ENCODE data around the gene CAMK2D. TPM values are rescaled to one million over a fixed set of nuclear protein-coding genes. Genes with fewer than 3 reads are reported as not detected.

Gene CAMK2D
- total RNA-seq, 2 experiments from 2014 or later = 104 to 120 TPM

DNA sequence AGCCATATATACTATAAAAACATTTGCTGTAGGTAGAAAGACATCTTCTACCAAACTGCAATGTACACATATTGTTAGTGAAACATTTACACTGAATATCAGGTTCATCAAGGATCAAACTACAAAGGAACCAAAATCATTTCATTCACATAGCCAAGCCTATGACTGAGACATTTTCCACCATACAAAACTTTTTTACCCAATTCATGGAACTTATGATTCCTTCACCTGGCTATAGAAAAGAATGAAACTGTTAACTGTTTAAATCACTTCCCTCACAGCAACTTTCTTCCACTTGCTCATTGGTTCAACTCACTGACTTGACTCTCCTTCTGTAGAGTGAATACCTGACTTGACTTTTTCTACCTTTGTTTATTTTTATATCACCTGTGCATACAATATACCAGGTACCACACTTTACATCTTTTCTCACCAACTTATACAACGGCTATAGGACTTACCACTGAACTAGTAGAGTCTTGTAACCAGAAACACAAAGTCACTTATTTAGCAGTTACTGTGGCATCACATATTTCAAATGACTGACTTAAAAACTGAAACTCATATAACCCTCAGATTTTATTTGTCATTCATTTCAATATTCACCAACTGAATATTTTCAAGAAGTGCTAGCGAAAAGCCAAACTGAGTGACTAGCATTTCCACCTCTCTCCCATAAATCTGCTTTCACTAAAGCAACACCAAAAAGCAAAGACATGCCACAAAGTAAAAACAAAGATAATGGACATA lies 30.9 kb downstream of the CAMK2D start:
- no TSS peak for BruUV-seq (replicated peaks)
- no peak for DNase-seq (ENCODE audit: low spot score)
- Histone ChIP-seq H3K9me2 (ENCODE audit: insufficient read depth, low read length) (no peaks in the 10 kb centered on the region), H3K9me3 (ENCODE audit: low read length) (no peaks in the 10 kb centered on the region; the same call in 1 of the 2 replicates), H4K20me1 (ENCODE audit: insufficient read depth, low read length) (peaks cover 4% of the 10 kb centered on the region; the same call in 1 of the 2 replicates), H3K4me2 (ENCODE audit: low read length) (no peak overlapping the region), H3K4me1 (ENCODE audit: insufficient read depth, low read length, poor library complexity, severe bottlenecking) (peaks cover 10% of the 10 kb centered on the region), H3K79me2 (ENCODE audit: insufficient read depth, low read depth, low read length) (peaks cover 96% of the 10 kb centered on the region), H3K36me3 (ENCODE audit: insufficient read depth, low read length) (peaks cover 80% of the 10 kb centered on the region), H3K27ac (ENCODE audit: low read depth, low read length, poor library complexity, severe bottlenecking) (no peak overlapping the region), H3K4me3 (ENCODE audit: low read depth, low read length, poor library complexity, severe bottlenecking) (no peak overlapping the region), H2AFZ (ENCODE audit: low read length) (no peak overlapping the region)
- ChIA-PET CTCF (ENCODE audit: unreplicated experiment) (no interaction called here), POLR2A (interaction anchor here (1.1 kb wide), 1 partner anchor 17 kb away, joined by 3 read pairs; no protein-coding TSS in a partner anchor)
- intact Hi-C loops (cut with micrococcal nuclease; ENCODE audit: unreplicated experiment) = no loop called here
- TF ChIP-seq EZH2phosphoT487 (IDR thresholded peaks at IDR 0.05; ENCODE audit: borderline replicate concordance, low read depth, low read length) = no peak
- TF ChIP-seq, protein P1, sequence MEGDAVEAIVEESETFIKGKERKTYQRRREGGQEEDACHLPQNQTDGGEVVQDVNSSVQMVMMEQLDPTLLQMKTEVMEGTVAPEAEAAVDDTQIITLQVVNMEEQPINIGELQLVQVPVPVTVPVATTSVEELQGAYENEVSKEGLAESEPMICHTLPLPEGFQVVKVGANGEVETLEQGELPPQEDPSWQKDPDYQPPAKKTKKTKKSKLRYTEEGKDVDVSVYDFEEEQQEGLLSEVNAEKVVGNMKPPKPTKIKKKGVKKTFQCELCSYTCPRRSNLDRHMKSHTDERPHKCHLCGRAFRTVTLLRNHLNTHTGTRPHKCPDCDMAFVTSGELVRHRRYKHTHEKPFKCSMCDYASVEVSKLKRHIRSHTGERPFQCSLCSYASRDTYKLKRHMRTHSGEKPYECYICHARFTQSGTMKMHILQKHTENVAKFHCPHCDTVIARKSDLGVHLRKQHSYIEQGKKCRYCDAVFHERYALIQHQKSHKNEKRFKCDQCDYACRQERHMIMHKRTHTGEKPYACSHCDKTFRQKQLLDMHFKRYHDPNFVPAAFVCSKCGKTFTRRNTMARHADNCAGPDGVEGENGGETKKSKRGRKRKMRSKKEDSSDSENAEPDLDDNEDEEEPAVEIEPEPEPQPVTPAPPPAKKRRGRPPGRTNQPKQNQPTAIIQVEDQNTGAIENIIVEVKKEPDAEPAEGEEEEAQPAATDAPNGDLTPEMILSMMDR (conservative IDR thresholded peaks at IDR 0.05; ENCODE audit: low read length) = no peak

DNA sequence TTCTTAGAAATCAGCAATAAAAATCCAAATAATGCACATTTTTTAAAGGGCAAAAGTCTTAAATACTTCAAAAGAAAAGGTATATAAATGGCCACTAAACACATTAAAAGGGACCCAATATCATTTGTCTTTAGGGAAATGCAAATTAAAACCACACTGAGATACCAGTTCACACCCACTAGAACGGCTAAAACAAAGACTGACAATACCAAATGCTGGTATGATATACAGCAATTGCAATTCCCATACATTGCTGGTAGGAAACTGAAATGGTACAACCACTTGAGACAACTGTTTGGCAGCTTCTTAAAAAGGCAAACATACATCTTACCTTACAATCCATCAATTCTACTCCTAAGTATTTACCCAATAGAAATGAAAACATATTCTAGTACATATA lies 33.7 kb downstream of the CAMK2D start:
- CTCF ChIA-PET (ENCODE audit: unreplicated experiment) = no interaction called here
- TF ChIP-seq, protein P1 (conservative IDR thresholded peaks at IDR 0.05; ENCODE audit: low read length) = no peak
- no peak for TF ChIP-seq EZH2phosphoT487 (IDR thresholded peaks at IDR 0.05; ENCODE audit: borderline replicate concordance, low read depth, low read length)
- POLR2A ChIA-PET = interaction anchor here (1.0 to 1.4 kb wide), 3 partner anchors 17 to 38 kb away, joined by 3 to 6 read pairs (median 5); no protein-coding TSS in a partner anchor

DNA sequence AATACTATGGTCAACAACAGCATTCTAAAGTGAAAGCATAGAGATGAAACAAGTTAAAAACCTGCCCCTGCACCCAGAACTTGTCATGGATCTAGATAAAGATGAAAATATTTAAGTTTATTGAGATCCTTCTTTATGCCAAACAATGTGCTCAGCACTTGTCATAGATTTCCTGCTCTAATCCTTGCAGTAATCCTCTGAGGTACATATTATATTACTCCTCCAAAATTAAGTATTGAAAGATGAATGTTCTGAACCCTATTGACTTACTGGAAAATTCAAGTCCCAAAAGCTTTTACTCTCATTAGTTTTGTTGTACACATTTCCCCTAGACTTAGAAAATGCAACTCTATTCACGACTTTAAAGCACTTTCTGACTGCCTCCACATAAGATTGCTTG lies 35.6 kb downstream of the CAMK2D start:
- Histone ChIP-seq H3K36me3 (ENCODE audit: insufficient read depth, low read length) (peaks cover 52% of the 10 kb centered on the region), H3K27ac (ENCODE audit: low read depth, low read length, poor library complexity, severe bottlenecking) (no peak overlapping the region), H3K9me3 (ENCODE audit: low read length) (no peaks in the 10 kb centered on the region), H3K4me2 (ENCODE audit: low read length) (0 out of 2 replicates have a peak overlapping the region, but pooled peaks have one; percentile 1), H3K4me3 (ENCODE audit: low read depth, low read length, poor library complexity, severe bottlenecking) (no peak overlapping the region), H3K9me2 (ENCODE audit: insufficient read depth, low read length) (no peaks in the 10 kb centered on the region), H3K79me2 (ENCODE audit: insufficient read depth, low read depth, low read length) (peaks cover 97% of the 10 kb centered on the region), H2AFZ (ENCODE audit: low read length) (no peak overlapping the region), H4K20me1 (ENCODE audit: insufficient read depth, low read length) (peaks cover 14% of the 10 kb centered on the region; the same call in 1 of the 2 replicates), H3K4me1 (ENCODE audit: insufficient read depth, low read length, poor library complexity, severe bottlenecking) (peaks cover 7% of the 10 kb centered on the region)
- TF ChIP-seq, protein P1 (conservative IDR thresholded peaks at IDR 0.05; ENCODE audit: low read length) = no peak
- no peak for TF ChIP-seq EZH2phosphoT487 (IDR thresholded peaks at IDR 0.05; ENCODE audit: borderline replicate concordance, low read depth, low read length)
- no TSS peak for BruUV-seq (replicated peaks)
- no peak for DNase-seq (ENCODE audit: low spot score)
- POLR2A ChIA-PET = interaction anchor here (0.6 to 1.3 kb wide), 5 partner anchors 17 to 148 kb away, joined by 3 to 7 read pairs (median 3); no protein-coding TSS in a partner anchor
- intact Hi-C loops (cut with micrococcal nuclease; ENCODE audit: unreplicated experiment) = no loop called here
- CTCF ChIA-PET (ENCODE audit: unreplicated experiment) = no interaction called here

More for the DNA sequence above, 33.7 kb downstream of the CAMK2D start:
- H3K79me2 ChIP-seq (ENCODE audit: insufficient read depth, low read depth, low read length) = peaks cover 95% of the 10 kb centered on the region
- peaks cover 52% of the 10 kb centered on the region for H3K36me3 ChIP-seq (ENCODE audit: insufficient read depth, low read length)
- intact Hi-C loops (cut with micrococcal nuclease; ENCODE audit: unreplicated experiment) = no loop called here
- DNase-seq (ENCODE audit: low spot score) = no peak
- no peak overlapping the region for H3K27ac ChIP-seq (ENCODE audit: low read depth, low read length, poor library complexity, severe bottlenecking)
- peaks cover 4% of the 10 kb centered on the region; the same call in 1 of the 2 replicates for H4K20me1 ChIP-seq (ENCODE audit: insufficient read depth, low read length)
- H3K4me2 ChIP-seq (ENCODE audit: low read length) = no peak overlapping the region
- H3K9me2 ChIP-seq (ENCODE audit: insufficient read depth, low read length) = no peaks in the 10 kb centered on the region
- no peaks in the 10 kb centered on the region for H3K9me3 ChIP-seq (ENCODE audit: low read length)
- no peak overlapping the region for H3K4me3 ChIP-seq (ENCODE audit: low read depth, low read length, poor library complexity, severe bottlenecking)
- H2AFZ ChIP-seq (ENCODE audit: low read length) = no peak overlapping the region
- H3K4me1 ChIP-seq (ENCODE audit: insufficient read depth, low read length, poor library complexity, severe bottlenecking) = peaks cover 7% of the 10 kb centered on the region
- no TSS peak for BruUV-seq (replicated peaks)

Data from OCI-LY7 (cell line).